PC-3 (cell line): ENCODE measurements around the gene JARID2.

Experiments
- EZH2 ChIP-seq: fragments of 300-600 bp; sonication (generic); IDR thresholded peaks from one replicate; pipeline ENCODE4 v1.6.1; 2017; ENCODE audit warnings: antibody characterized with exemption, mild to moderate bottlenecking, low read length; ENCODE audit not compliant: unreplicated experiment
- EZH2phosphoT487 ChIP-seq: fragments of 300-600 bp; sonication (generic); IDR thresholded peaks from 2 replicates; pipeline ENCODE4 v1.6.1; 2018; ENCODE audit warnings: mild to moderate bottlenecking, antibody characterized with exemption, low read length, borderline replicate concordance
- TF ChIP-seq, protein P1 (sequence below): fragments of 300-600 bp; sonication (generic); conservative IDR thresholded peaks from 2 replicates; pipeline ENCODE4 v1.5.1; 2017; ENCODE audit warnings: antibody characterized with exemption, low read depth, mild to moderate bottlenecking, low read length

DNA sequence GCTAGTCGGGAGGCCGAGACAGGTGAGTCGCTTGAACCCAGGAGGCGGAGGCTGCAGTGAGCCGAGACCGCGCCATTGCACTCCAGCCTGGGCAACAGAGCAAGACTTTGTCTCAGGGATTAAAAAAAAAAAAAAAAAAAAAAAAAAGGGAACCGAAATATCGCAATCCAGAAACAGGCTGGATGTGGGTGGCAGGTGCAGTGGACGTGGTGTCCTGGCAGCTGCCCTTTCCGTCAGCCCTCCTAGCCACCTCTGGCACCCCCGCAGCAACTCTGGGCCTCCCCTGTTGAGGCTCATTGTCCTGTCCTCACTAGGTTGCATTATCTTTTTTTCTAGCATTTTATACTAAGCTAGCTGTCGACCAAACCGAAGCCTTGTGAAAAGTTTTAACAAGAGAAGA, 303.5 kb downstream of the JARID2 start:
- TF ChIP-seq, protein P1, sequence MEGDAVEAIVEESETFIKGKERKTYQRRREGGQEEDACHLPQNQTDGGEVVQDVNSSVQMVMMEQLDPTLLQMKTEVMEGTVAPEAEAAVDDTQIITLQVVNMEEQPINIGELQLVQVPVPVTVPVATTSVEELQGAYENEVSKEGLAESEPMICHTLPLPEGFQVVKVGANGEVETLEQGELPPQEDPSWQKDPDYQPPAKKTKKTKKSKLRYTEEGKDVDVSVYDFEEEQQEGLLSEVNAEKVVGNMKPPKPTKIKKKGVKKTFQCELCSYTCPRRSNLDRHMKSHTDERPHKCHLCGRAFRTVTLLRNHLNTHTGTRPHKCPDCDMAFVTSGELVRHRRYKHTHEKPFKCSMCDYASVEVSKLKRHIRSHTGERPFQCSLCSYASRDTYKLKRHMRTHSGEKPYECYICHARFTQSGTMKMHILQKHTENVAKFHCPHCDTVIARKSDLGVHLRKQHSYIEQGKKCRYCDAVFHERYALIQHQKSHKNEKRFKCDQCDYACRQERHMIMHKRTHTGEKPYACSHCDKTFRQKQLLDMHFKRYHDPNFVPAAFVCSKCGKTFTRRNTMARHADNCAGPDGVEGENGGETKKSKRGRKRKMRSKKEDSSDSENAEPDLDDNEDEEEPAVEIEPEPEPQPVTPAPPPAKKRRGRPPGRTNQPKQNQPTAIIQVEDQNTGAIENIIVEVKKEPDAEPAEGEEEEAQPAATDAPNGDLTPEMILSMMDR = no peak
- TF ChIP-seq EZH2 (no peak), EZH2phosphoT487 (no peak)
